ENCODE measurements around the gene WNK4.

DNA sequence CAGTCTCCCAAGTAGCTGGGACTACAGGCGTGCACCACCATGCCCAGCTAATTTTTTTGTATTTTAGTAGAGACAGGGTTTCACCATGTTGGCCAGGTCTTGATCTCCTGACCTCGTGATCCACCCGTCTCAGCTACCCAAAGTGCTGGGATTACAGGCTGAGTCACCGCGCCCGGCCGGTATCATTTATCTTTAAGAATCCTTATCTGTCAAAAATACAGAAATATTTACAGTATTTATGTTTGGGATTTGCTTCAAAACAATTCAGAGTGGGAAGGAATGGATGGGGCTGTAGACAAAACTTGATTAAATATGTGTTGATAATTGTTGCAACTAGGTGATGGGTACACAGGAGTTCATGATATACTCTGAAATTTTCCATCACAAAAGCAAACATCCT, 40.8 kb downstream of the WNK4 start:
- TF ChIP-seq, protein P1, sequence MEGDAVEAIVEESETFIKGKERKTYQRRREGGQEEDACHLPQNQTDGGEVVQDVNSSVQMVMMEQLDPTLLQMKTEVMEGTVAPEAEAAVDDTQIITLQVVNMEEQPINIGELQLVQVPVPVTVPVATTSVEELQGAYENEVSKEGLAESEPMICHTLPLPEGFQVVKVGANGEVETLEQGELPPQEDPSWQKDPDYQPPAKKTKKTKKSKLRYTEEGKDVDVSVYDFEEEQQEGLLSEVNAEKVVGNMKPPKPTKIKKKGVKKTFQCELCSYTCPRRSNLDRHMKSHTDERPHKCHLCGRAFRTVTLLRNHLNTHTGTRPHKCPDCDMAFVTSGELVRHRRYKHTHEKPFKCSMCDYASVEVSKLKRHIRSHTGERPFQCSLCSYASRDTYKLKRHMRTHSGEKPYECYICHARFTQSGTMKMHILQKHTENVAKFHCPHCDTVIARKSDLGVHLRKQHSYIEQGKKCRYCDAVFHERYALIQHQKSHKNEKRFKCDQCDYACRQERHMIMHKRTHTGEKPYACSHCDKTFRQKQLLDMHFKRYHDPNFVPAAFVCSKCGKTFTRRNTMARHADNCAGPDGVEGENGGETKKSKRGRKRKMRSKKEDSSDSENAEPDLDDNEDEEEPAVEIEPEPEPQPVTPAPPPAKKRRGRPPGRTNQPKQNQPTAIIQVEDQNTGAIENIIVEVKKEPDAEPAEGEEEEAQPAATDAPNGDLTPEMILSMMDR (IDR thresholded peaks at IDR 0.05), result no peak
- TF ChIP-seq EZH2 (IDR thresholded peaks at IDR 0.05), result no peak
